Activated effector memory CD4-positive, alpha-beta T cell treated with anti-CD3 and anti-CD28 coated beads, Interleukin-2, amount 50 U/mL, for 16 hours (primary cell): Measurements from ENCODE around the gene PI4K2A.

ENCODE experiments used
- DNase-seq: peaks from one replicate; pipeline ENCODE4 v3.0.0-alpha.2; 2020

PI4K2A gene

DNA sequence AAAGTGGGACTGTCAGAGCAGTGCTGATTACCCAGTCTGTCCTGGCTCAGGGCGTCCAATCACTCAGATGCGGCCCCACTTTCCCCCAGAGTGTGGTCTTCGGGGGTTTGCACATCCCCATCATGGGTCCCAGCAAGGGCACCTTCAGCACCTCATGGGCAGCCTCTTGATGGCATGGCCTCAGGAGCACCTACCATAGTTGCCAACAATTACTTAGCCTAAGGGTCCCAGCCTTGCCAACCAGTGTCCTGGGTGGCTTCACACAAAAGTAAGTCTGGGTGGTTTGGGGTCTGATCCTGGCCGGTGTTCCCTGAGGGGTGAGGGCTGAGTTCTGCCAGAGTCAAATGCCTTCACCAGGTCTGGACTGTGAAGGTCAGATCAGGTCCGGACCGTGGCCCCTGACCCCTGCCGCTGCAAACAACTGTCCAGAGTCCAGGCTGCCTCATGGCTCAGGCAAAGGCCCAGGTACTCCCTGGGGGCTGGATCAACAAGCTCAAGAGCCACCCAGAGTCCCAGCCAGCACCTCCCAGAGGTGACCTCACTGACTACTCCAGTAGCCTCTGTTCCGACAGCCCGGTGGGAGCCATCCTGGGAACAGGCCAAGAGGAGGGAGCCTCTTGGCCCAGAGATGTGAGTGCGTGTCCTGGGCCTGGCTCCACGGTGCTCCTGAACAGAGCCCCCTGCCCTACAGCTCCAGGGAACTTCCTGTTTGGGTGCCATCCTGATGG lies 66.8 kb downstream of the PI4K2A start:
- no peak for DNase-seq

DNA sequence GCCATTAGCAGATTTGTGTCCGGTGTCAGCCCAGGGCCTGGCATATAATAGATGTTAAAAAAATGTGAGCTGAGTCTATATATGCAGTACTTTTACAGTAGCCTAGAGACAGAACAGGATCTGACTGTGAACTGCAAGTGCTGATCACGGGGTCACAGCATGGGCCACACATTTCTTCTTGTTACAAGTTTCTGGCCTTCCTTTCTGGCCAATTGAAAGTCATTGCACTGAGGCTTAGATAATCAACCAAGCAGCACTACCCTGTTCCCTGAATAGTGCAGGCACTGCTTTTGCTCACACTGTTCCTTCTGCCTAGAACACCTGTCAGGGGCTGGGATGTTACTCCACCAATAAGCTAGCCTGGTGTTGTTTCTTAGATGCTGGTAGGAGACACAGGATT lies 67.7 kb downstream of the PI4K2A start:
- DNase-seq: no peak

- peak; percentile 74 for DNase-seq
Measured at GRCh38 chr10:97708976-97709946, 68.8 kb downstream of the PI4K2A start.

- DNase-seq: no peak
Measured at GRCh38 chr10:97711640-97712572, 71.4 kb downstream of the PI4K2A start.

- DNase-seq: no peak
Measured at GRCh38 chr10:97713339-97713825, 72.9 kb downstream of the PI4K2A start, which contains the start of gene MARVELD1. Gene MARVELD1, plus strand, starts transcription at chr10:97713730. Its CDS starts 147 bp downstream, at chr10:97713877.

GRCh38 chr10:97713826-97714400 lies 73.4 kb downstream of the PI4K2A start:
- peak; percentile 81 for DNase-seq

- DNase-seq: no peak
Measured at GRCh38 chr10:97714401-97715258, 74.2 kb downstream of the PI4K2A start.

GRCh38 chr10:97715259-97715874 lies 74.9 kb downstream of the PI4K2A start:
- DNase-seq: no peak

DNA sequence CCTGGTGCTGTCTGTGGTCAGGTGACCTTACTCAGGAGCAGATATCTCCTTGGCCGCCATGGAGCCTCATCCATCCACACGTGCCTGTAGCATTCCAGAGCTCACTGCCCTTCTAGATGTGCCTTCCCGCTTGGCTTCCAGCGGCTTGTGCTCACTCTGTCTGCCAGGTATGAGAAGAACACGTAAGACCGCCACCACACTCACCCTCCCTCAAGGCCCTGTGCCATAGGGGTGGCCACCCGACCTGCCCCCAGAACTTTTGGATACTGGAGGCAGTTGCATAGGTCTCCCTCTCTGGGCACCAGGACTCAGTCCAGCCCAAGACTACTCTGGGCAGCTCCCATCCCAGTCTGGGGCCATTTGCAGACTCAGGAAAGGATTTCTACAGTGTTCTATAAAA lies 77.2 kb downstream of the PI4K2A start:
- DNase-seq: no peak

DNA sequence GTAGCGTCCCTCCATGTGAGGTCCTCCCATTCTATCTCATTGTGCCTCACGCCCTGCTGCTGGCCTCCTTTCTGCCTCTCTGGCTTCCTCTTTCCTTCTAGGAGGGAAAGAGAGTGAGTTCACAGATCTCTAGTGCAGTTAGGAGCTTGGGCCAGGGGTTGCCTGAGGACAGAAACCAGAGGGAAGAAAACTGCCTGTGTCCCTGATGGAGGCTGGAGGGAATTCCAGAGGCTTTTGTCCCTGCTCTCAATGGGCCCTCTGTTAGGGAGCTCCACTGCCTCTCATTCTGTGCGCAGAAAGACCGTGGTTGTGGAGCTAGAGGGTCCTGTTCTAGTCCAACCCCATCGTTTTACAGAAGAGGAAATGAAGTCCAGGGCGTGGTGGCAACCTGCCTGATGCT lies 77.7 kb downstream of the PI4K2A start:
- no peak for DNase-seq

- no peak for DNase-seq
Measured at GRCh38 chr10:97718659-97719142, 78.2 kb downstream of the PI4K2A start.

GRCh38 chr10:97719602-97720001 lies 79.1 kb downstream of the PI4K2A start:
- no peak for DNase-seq

- no peak for DNase-seq
Measured at GRCh38 chr10:97721871-97722780, 81.7 kb downstream of the PI4K2A start.

GRCh38 chr10:97723001-97723400 lies 82.5 kb downstream of the PI4K2A start:
- DNase-seq: no peak

DNA sequence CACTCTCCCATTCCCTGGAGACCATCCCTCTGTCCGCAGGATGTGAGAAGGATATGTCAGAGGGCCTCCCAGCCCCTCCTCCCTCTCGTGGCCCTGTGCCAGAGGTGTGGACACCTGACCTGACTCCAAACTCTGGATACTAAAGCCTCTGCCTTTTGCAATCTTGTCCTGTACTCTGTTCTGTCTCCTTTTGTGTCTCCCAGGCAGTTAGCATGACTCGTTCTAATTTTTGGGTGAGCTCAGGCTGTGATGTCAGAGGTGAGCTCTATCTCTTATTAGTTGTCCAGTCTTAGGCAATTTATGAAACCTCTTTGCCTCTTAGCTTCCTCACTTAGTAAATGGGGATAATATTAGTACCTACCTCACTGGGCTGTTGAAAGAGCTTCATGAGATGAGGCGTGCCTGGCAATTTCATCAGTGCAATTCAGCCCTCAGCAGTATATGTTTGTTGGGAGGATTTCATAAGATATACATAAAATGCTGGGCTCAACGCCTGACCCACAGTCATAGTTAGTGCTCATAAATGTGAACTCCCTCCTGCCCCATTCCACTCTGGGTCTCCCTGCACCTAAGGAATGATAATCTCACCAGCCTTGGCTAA lies 84.0 kb downstream of the PI4K2A start:
- DNase-seq: no peak
